Karpas-422 (cell line): ENCODE results near the gene XRN1. TPM values are rescaled to one million over a fixed set of nuclear protein-coding genes. Genes with fewer than 3 reads are reported as not detected.
"Not testable (repeated sequence)": the region's sequence is repeated elsewhere in the genome, so short reads cannot be mapped to it uniquely, and the experiment has no call there.

Experiments
- DNase-seq: peaks from one replicate; pipeline ENCODE4 v3.0.0-alpha.2; 2015
- H2AFZ ChIP-seq: fragments of 200-600 bp; sonication (generic); 2 replicates; pipeline ENCODE4 v1.6.1; 2014; ENCODE audit warnings: antibody characterized with exemption, low read length, mixed read lengths
- H3K27ac ChIP-seq: fragments of 200-600 bp; sonication (generic); 2 replicates; pipeline ENCODE4 v1.5.1; 2014; ENCODE audit warnings: mild to moderate bottlenecking, low read length, moderate library complexity
- H3K27me3 ChIP-seq: fragments of 200-600 bp; sonication (generic); 2 replicates; pipeline ENCODE4 v1.6.1; 2014; ENCODE audit warnings: low read length, mixed read lengths
- H3K36me3 ChIP-seq: fragments of 200-600 bp; sonication (generic); 2 replicates; pipeline ENCODE4 v1.6.1; 2014; ENCODE audit warnings: low read length, mixed read lengths; ENCODE audit not compliant: insufficient read depth
- H3K4me1 ChIP-seq: fragments of 200-600 bp; sonication (generic); 2 replicates; pipeline ENCODE4 v1.6.1; 2014; ENCODE audit warnings: mild to moderate bottlenecking, low read length, mixed read lengths
- H3K4me2 ChIP-seq: fragments of 200-600 bp; sonication (generic); 2 replicates; pipeline ENCODE4 v1.6.1; 2014; ENCODE audit warnings: low read length, low read depth, mild to moderate bottlenecking; ENCODE audit not compliant: poor library complexity, severe bottlenecking
- H3K4me3 ChIP-seq: fragments of 200-600 bp; sonication (generic); 2 replicates; pipeline ENCODE4 v1.5.1; 2014; ENCODE audit warnings: mild to moderate bottlenecking, antibody characterized with exemption, low read length, mixed read lengths
- H3K79me2 ChIP-seq: fragments of 200-600 bp; sonication (generic); 2 replicates; pipeline ENCODE4 v1.6.1; 2014; ENCODE audit warnings: mild to moderate bottlenecking, low read length, mixed read lengths
- H3K9ac ChIP-seq: fragments of 200-600 bp; sonication (generic); 2 replicates; pipeline ENCODE4 v1.6.0; 2014; ENCODE audit warnings: low read length
- H3K9me2 ChIP-seq: fragments of 200-600 bp; sonication (generic), shearing (Covaris generic); replicated peaks from 2 replicates; pipeline ENCODE4 v1.6.0; 2014; ENCODE audit warnings: mild to moderate bottlenecking, low read length, moderate library complexity; ENCODE audit not compliant: insufficient read depth
- H3K9me3 ChIP-seq: fragments of 300-700, 200-600 bp; sonication (generic); 2 replicates; pipeline ENCODE4 v1.6.1; 2014; ENCODE audit warnings: low read length, mixed read lengths
- H4K20me1 ChIP-seq: fragments of 200-600 bp; sonication (generic); 2 replicates; pipeline ENCODE4 v1.6.1; 2014; ENCODE audit warnings: mild to moderate bottlenecking, antibody characterized with exemption, low read length, low read depth; ENCODE audit not compliant: insufficient read depth
- total RNA-seq: library from RNA; depleted of rRNA; stranded (reverse); fragments of >200 nt; shearing (Covaris generic); gene quantifications from 2 replicates; pipeline ENCODE4 v1.2.3, GENCODE V29; 2014; ENCODE audit warnings: low replicate concordance

The XRN1 gene
- total RNA-seq, 1 experiment from 2014 or later = 62.2 TPM

- H3K4me3 ChIP-seq = no peak overlapping the region
- H4K20me1 ChIP-seq = no peaks in the 10 kb centered on the region
These were observed 14.7 kb downstream of the XRN1 start for GRCh38 chr3:142433110-142433509.

DNA sequence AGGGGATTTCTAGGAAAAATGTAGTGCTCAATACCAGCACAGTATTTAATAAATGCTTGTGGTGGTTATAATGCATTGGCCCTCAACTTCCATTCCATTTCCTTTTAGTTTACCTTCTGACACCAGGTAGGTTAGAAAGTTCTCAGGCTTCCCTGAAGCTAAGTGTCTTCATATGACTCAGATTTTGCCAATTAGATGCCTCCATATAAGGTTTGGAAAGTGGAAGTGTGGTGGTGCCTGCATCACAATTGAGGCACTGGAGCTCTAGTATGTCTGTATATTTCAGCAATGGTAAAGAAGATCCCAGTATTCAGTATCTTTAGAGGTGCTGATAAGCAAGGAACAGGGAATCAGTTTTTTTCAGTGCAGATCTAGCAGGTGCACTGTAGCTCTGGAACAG lies 18.3 kb downstream of the XRN1 start:
- no peak for DNase-seq
- H3K4me2 ChIP-seq = no peak overlapping the region
- no peak overlapping the region for H3K9ac ChIP-seq
- no peak overlapping the region for H3K27ac ChIP-seq
- H3K4me1 ChIP-seq = no peaks in the 10 kb centered on the region
- no peaks in the 10 kb centered on the region for H3K27me3 ChIP-seq
- H3K36me3 ChIP-seq = peaks cover 27% of the 10 kb centered on the region
- no peaks in the 10 kb centered on the region for H4K20me1 ChIP-seq
- H3K4me3 ChIP-seq = no peak overlapping the region
- H3K79me2 ChIP-seq = peaks cover 55% of the 10 kb centered on the region
- no peaks in the 10 kb centered on the region for H3K9me2 ChIP-seq
- H2AFZ ChIP-seq = no peak overlapping the region
- H3K9me3 ChIP-seq = no peaks in the 10 kb centered on the region

More at GRCh38 chr3:142433110-142433509, 14.7 kb downstream of the XRN1 start:
- no peak overlapping the region for H2AFZ ChIP-seq
- H3K9me3 ChIP-seq = no peaks in the 10 kb centered on the region; the same call in 1 of the 2 replicates
- no peak overlapping the region for H3K4me2 ChIP-seq
- peaks cover 26% of the 10 kb centered on the region for H3K36me3 ChIP-seq
- no peaks in the 10 kb centered on the region for H3K27me3 ChIP-seq
- no peak overlapping the region for H3K9ac ChIP-seq
- DNase-seq = no peak
- peaks cover 70% of the 10 kb centered on the region for H3K79me2 ChIP-seq
- no peaks in the 10 kb centered on the region for H3K4me1 ChIP-seq
- no peak overlapping the region for H3K27ac ChIP-seq
- H3K9me2 ChIP-seq = no peaks in the 10 kb centered on the region

DNA sequence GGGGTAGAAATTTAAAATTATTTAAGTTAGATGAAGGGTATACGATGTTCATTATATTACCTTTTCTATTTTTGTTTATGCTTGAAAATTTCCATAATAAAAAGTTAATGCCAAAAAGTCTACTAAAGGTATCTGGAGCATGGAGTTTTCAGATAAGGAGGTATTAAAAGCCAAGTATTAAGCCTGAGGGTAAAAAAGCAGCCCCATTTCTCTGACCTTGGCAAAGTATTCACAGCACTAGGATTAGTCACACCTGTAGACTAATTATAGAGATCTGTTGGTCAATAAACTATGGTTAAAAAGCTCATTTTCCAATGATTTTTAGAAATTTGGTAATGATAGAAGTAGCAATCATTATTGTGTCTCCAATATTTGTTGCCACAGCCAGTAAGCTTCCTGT lies 23.1 kb downstream of the XRN1 start:
- no peaks in the 10 kb centered on the region for H3K9me3 ChIP-seq
- no peak overlapping the region for H3K27ac ChIP-seq
- H4K20me1 ChIP-seq = no peaks in the 10 kb centered on the region
- H3K4me1 ChIP-seq = no peaks in the 10 kb centered on the region
- H3K4me3 ChIP-seq = no peak overlapping the region
- no peak overlapping the region for H2AFZ ChIP-seq
- peaks cover 34% of the 10 kb centered on the region; the same call in 1 of the 2 replicates for H3K36me3 ChIP-seq
- DNase-seq = no peak
- H3K27me3 ChIP-seq = no peaks in the 10 kb centered on the region
- H3K9me2 ChIP-seq = no peaks in the 10 kb centered on the region
- H3K79me2 ChIP-seq = peaks cover 35% of the 10 kb centered on the region
- H3K9ac ChIP-seq = no peak overlapping the region
- no peak overlapping the region for H3K4me2 ChIP-seq

DNA sequence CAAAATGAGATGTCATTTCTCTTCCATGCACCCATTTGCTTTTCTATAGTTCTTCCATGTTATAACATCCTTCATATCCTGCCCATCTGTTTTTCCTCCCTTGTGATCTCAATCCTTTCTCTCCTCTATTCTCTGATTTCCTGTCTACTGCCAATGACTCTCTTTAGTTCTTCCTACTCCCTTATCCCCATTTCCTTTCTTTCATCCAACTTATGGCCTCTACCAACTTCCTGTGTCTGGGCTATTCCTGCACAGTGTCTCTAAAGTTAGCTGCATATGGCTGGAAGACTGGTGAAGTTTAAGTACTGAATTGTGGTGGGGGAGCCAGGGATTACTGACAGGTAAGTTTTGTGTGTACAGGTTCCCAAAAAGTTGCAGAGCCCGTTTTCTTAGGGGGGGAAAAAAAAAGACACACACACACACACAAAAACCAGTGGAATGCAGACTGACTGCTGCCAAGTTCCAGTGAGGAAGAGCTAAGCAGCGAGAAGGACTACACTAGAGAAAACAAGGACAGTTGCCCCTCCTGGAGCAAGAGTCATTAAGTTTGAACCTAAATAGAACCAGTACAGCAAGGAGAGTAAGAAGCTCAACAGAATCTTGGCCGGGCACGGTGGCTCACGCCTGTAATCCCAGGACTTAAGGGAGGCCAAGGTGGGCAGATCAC lies 28.8 kb downstream of the XRN1 start:
- no peak for DNase-seq
- no peak overlapping the region for H3K27ac ChIP-seq
- H3K9ac ChIP-seq = no peak overlapping the region
- H3K4me3 ChIP-seq = no peak overlapping the region
- no peaks in the 10 kb centered on the region for H4K20me1 ChIP-seq
- H3K79me2 ChIP-seq = peaks cover 11% of the 10 kb centered on the region; the same call in 1 of the 2 replicates
- no peaks in the 10 kb centered on the region for H3K9me3 ChIP-seq
- peaks cover 59% of the 10 kb centered on the region; the same call in 1 of the 2 replicates for H3K36me3 ChIP-seq
- no peaks in the 10 kb centered on the region for H3K4me1 ChIP-seq
- no peak overlapping the region for H3K4me2 ChIP-seq
- no peaks in the 10 kb centered on the region for H3K27me3 ChIP-seq
- no peaks in the 10 kb centered on the region for H3K9me2 ChIP-seq
- H2AFZ ChIP-seq = no peak overlapping the region

- Histone ChIP-seq H3K79me2 (no peaks in the 10 kb centered on the region; the same call in 1 of the 2 replicates), H3K9ac (no peak overlapping the region), H4K20me1 (no peaks in the 10 kb centered on the region), H3K9me2 (no peaks in the 10 kb centered on the region), H3K4me1 (no peaks in the 10 kb centered on the region), H3K4me3 (no peak overlapping the region), H2AFZ (no peak overlapping the region), H3K36me3 (peaks cover 61% of the 10 kb centered on the region), H3K9me3 (no peaks in the 10 kb centered on the region), H3K27me3 (no peaks in the 10 kb centered on the region), H3K4me2 (no peak overlapping the region), H3K27ac (no peak overlapping the region)
- DNase-seq = no peak
These were observed 30.5 kb downstream of the XRN1 start for GRCh38 chr3:142417302-142417701.

DNA sequence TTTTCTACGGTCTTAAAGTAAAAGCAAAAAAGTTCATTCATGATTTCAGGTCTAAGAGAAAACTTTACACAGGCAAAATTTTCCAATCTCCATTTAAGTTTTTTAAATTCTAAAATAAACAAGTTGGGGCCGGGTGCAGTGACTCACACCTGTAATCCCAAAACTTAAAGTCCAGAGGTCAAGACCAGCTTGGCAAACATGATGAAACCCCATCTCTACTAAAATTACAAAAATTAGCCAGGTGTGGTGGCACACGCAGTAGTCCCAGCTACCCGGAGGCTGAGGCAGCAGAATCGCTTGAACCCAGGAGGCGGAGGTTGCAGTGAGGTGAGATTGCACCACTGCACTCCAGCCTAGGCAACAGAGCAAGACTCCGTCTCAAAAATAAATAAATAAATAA lies 47.3 kb downstream of the XRN1 start:
- not testable (repeated sequence) for H3K4me2 ChIP-seq, H3K27me3 ChIP-seq, H2AFZ ChIP-seq, H3K9ac ChIP-seq, H3K79me2 ChIP-seq, H4K20me1 ChIP-seq, DNase-seq, H3K4me1 ChIP-seq, H3K9me2 ChIP-seq, H3K4me3 ChIP-seq, H3K27ac ChIP-seq, H3K9me3 ChIP-seq
- H3K36me3 ChIP-seq = peaks cover 65% of the 10 kb centered on the region

DNA sequence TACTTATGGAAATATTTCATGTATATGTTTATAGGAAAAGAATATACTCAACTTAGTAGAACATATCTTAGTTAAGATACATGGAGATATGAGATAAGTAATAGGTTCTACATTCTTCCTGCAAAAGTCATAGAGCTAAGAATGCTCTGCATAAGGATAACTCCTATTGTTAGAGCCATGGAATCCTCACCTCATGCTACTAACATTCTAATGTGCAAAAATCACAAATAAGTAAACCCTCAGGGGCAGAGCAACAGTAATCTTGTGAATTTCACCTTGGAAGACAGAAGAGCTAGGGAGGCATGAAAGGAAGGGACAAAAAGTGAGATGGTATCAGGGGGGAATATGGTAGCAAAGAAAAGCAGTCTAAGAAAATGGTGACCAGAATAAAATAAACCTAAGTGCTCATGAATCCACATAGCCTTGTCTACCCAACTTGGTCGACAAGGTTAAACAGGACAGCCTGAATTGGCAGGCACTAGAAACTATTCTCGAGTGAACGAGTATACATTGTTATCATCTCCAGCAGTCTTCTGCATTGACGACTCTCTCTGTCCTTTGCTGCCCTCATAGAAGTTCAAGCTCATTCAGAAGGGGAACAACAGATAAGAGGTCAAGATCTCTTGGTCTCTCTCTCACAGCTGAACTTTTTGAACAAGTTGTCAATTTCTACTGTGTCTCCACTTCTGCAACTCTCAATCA lies 52.8 kb downstream of the XRN1 start:
- H3K9me3 ChIP-seq = no peaks in the 10 kb centered on the region
- H3K27me3 ChIP-seq = no peaks in the 10 kb centered on the region
- peaks cover 62% of the 10 kb centered on the region for H3K36me3 ChIP-seq
- no peak overlapping the region for H3K9ac ChIP-seq
- no peak for DNase-seq
- H3K9me2 ChIP-seq = peaks cover 4% of the 10 kb centered on the region; the same call in 1 of the 2 replicates
- H3K79me2 ChIP-seq = 0 out of 2 replicates have a peak, but pooled peaks cover 3% of the 10 kb centered on the region
- no peak overlapping the region for H3K27ac ChIP-seq
- no peak overlapping the region for H3K4me3 ChIP-seq
- H3K4me2 ChIP-seq = no peak overlapping the region
- H3K4me1 ChIP-seq = no peaks in the 10 kb centered on the region
- no peak overlapping the region for H2AFZ ChIP-seq
- no peaks in the 10 kb centered on the region for H4K20me1 ChIP-seq

- peaks cover 5% of the 10 kb centered on the region; the same call in 1 of the 2 replicates for H3K9me3 ChIP-seq
- no peaks in the 10 kb centered on the region for H3K4me1 ChIP-seq
- no peak overlapping the region for H3K4me3 ChIP-seq
- no peak overlapping the region for H3K4me2 ChIP-seq
- H3K36me3 ChIP-seq = peaks cover 30% of the 10 kb centered on the region
- no peak overlapping the region for H3K27ac ChIP-seq
- H4K20me1 ChIP-seq = no peaks in the 10 kb centered on the region
- H3K9ac ChIP-seq = no peak overlapping the region
- no peaks in the 10 kb centered on the region for H3K9me2 ChIP-seq
- no peaks in the 10 kb centered on the region for H3K27me3 ChIP-seq
- H3K79me2 ChIP-seq = 0 out of 2 replicates have a peak, but pooled peaks cover 4% of the 10 kb centered on the region
- DNase-seq = no peak
- H2AFZ ChIP-seq = no peak overlapping the region
These were observed 62.8 kb downstream of the XRN1 start for GRCh38 chr3:142385078-142385477.
